ENCODE data around the gene CIDEB. TPM values are rescaled to one million over a fixed set of nuclear protein-coding genes. Genes with fewer than 3 reads are reported as not detected.

The CIDEB gene
- total and polyA plus RNA-seq, 2 of the 8 experiments (the other 6 are each of a cell fraction or from before 2014, with no cell fraction given): 0.11 TPM; not detected in 1

DNA sequence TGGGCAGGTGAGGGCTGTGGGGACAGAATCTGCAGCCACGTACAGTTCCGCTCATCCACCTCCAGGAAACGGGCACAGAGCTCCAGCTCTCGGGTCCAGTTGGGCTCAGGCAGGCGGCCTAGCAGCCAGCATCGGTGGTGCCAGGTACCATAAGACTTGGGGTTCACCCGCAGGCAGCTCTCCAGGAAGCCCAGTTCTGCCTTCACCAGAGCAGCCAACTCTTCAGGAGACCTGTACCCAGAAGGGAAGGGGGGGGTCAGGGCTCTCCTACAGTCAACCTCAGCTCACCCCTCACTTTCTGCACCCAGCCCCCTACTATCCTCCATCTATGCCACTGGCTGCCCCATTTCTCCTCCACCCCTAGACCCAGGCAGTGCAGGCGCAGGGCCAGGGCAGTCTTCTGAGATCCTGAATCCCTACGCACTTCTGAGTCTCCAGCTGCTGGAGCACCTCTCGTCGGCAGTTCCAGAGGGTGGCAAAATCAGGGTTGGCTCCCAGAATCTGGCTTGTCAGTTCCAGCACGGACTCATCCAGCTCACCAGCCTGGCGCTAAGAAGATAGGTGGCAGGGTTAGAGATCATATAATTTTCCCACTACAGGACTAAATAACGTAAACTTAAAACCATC lies 37.8 kb downstream of the CIDEB start:
- Histone ChIP-seq H3K27ac (ENCODE audit: low read depth, low read length) (no peak overlapping the region), H2AK5ac (ENCODE audit: low read depth, low read length) (no peak overlapping the region), H2BK20ac (ENCODE audit: low read length) (no peak overlapping the region), H4K8ac (ENCODE audit: extremely low read depth, insufficient read depth, low read length) (peak overlapping the region; percentile 78; the same call in 1 of the 2 replicates), H3K4ac (replicated peaks; ENCODE audit: insufficient read length, low read depth, low read length) (no peak overlapping the region), H2BK120ac (replicated peaks; ENCODE audit: low read depth, low read length) (no peak overlapping the region), H3K79me1 (ENCODE audit: low read depth, low read length) (no peaks in the 10 kb centered on the region), H4K5ac (ENCODE audit: insufficient read length, low read depth, low read length) (no peak overlapping the region), H3K56ac (replicated peaks; ENCODE audit: insufficient read length, low read depth, low read length) (no peak overlapping the region), H2BK12ac (ENCODE audit: low read depth, low read length) (no peak overlapping the region), H3K4me1 (replicated peaks in 1 of 4; ENCODE audit: control insufficient read depth in 3 of 4, insufficient read depth in 4 of 4, low read length in 3 of 4) (peaks cover 0 to 4% (median 2%) of the 10 kb centered on the region in 4 experiments; a peak in 4 of 7 replicates), H3K4me2 (ENCODE audit: insufficient read depth in 1 of 2, low read depth in 2 of 2, low read length in 2 of 2) (peak overlapping the region; percentile 55 to 97; a peak in 1 of 4 replicates), H3K23ac (ENCODE audit: insufficient read length) (no peak overlapping the region), H2BK15ac (ENCODE audit: low read length) (no peak overlapping the region), H3K9ac (replicated peaks in 1 of 4; ENCODE audit: extremely low read depth in 1 of 4, low read depth in 3 of 4, low read length in 3 of 4) (no peak overlapping the region), H2BK5ac (ENCODE audit: low read depth, low read length) (0 out of 2 replicates have a peak overlapping the region, but pooled peaks have one; percentile 44), H4K91ac (replicated peaks; ENCODE audit: insufficient read length, low read length) (no peak overlapping the region), H3K23me2 (ENCODE audit: low read depth, low read length) (peaks cover 5% of the 10 kb centered on the region), H3K79me2 (ENCODE audit: control insufficient read depth in 1 of 2, insufficient read depth in 2 of 2, low read length in 2 of 2) (no peaks in the 10 kb centered on the region), H3K4me3 (ENCODE audit: extremely low read depth in 1 of 4, insufficient read depth in 2 of 4, low read depth in 3 of 4, low read length in 4 of 4) (no peak overlapping the region; a peak in 1 of 8 replicates), H3K27me3 (replicated peaks in 1 of 4; ENCODE audit: control insufficient read depth in 3 of 4, extremely low read depth in 1 of 4, insufficient read depth in 3 of 4, low read length in 3 of 4) (no peaks in the 10 kb centered on the region; a peak in 1 of 7 replicates), H3K36me3 (ENCODE audit: control insufficient read depth in 2 of 4, insufficient read depth in 4 of 4, low read length in 3 of 4) (no peaks in the 10 kb centered on the region; a peak in 3 of 8 replicates), H3K18ac (ENCODE audit: extremely low read depth, low read length) (no peak overlapping the region), H3K14ac (ENCODE audit: insufficient read length) (no peak overlapping the region), H4K20me1 (replicated peaks in 1 of 2; ENCODE audit: control insufficient read depth in 1 of 2, insufficient read depth in 2 of 2, low read length in 2 of 2) (peaks cover 0 to 2% of the 10 kb centered on the region in 2 experiments), H2AFZ (ENCODE audit: low read length) (no peak overlapping the region), H3K9me3 (ENCODE audit: insufficient read depth in 2 of 2, low read depth in 1 of 2, low read length in 1 of 2) (no peaks in the 10 kb centered on the region)
- WGBS, 2 experiments (ENCODE audit: extremely low coverage in 1 of 2, insufficient coverage in 1 of 2, insufficient read length in 1 of 2, insufficient replicate concordance in 2 of 2, low coverage in 1 of 2, low lambda C conversion rate in 2 of 2, missing lambda C conversion rate in 1 of 2): 94% methylated on average over 14 of the region's 14 CpGs; no CpG with 5 or more reads in 1 of the 2 experiments
- CTCF ChIA-PET (ENCODE audit: partially characterized antibody): interaction anchor here (1.0 to 8.6 kb wide), 16 partner anchors 11 to 213 kb away, joined by 3 to 94 read pairs (median 6); partner anchors contain the start of genes CIDEB, DHRS1, GMPR2 and IRF9
- DNase-seq (ENCODE audit: low read depth in 1 of 2, low spot score in 2 of 2): no peak
- POLR2A ChIA-PET (ENCODE audit: partially characterized antibody): interaction anchor here (0.8 to 3.8 kb wide), 15 partner anchors 8 to 134 kb away, joined by 3 to 26 read pairs (median 8); partner anchors contain the start of genes CHMP4A, GMPR2, PSME1 and TINF2
- no peak for FAIRE-seq
- no peak for TF ChIP-seq CHD2 (IDR thresholded peaks at IDR 0.05; ENCODE audit: low read length)
- TF ChIP-seq PHF8 (conservative IDR thresholded peaks at IDR 0.05; ENCODE audit: low read depth, low read length): no peak
- TF ChIP-seq GABPA (IDR thresholded peaks at IDR 0.05; ENCODE audit: borderline replicate concordance, insufficient read depth, low read length): no peak
- no peak for TF ChIP-seq SP4 (IDR thresholded peaks at IDR 0.05; ENCODE audit: low read length)
- no peak for TF ChIP-seq SIX5 (IDR thresholded peaks at IDR 0.05; ENCODE audit: low read depth, low read length)
- no peak for TF ChIP-seq EP300 (IDR thresholded peaks at IDR 0.05; ENCODE audit: borderline replicate concordance in 1 of 2, low read depth in 2 of 2, low read length in 2 of 2)
- TF ChIP-seq TBP (IDR thresholded peaks at IDR 0.05; ENCODE audit: low read depth, low read length): no peak
- no peak for TF ChIP-seq CTCF (IDR thresholded peaks at IDR 0.05; ENCODE audit: control extremely low read depth in 1 of 3, insufficient read depth in 1 of 3, low read depth in 1 of 3, low read length in 3 of 3)
- no peak for TF ChIP-seq SUZ12 (IDR thresholded peaks at IDR 0.05; ENCODE audit: low read length)
